Measurements from ENCODE around the gene CYP2D6.

DNA sequence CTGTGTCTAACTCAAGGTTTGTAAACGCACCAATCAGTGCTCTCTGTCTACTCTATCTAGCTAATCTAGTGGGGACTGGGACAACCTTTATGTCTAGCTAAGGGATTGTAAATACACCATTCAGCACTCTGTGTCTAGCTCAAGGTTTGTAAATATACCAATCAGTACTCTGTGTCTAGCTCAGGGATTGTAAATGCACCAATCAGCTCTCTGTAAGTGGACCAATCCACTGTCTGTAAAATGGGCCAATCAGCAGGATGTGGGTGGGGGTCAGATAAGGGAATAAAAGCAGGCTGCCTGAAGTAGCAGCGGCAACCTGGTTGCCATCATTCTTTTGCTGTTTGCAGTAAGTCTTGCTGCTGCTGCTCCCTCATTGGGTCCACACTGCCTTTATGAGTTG lies 8.4 kb upstream of the CYP2D6 start:
- TF ChIP-seq YY1 (IDR thresholded peaks at IDR 0.05; ENCODE audit: insufficient read depth, insufficient read length): no peak
- TF ChIP-seq ZNF274 (IDR thresholded peaks at IDR 0.05; ENCODE audit: low read depth, low read length): no peak
- no peak for TF ChIP-seq SUZ12 (IDR thresholded peaks at IDR 0.05; ENCODE audit: extremely low read depth, insufficient read depth, insufficient read length)

Data from NT2/D1 (cell line).